ENCODE data around the gene IL17D. TPM values are rescaled to one million over a fixed set of nuclear protein-coding genes. Genes with fewer than 3 reads are reported as not detected.
A peak's percentile ranks its signal among the peaks of the same experiment; 100 is the strongest.
"Not testable (repeated sequence)": the region's sequence is repeated elsewhere in the genome, so short reads cannot be mapped to it uniquely, and the experiment has no call there.

IL17D gene
- total and polyA plus RNA-seq, 10 of the 15 experiments (the other 5 are each of a cell fraction or from before 2014, with no cell fraction given): 0.03 to 1.6 (median 0.33) TPM

DNA sequence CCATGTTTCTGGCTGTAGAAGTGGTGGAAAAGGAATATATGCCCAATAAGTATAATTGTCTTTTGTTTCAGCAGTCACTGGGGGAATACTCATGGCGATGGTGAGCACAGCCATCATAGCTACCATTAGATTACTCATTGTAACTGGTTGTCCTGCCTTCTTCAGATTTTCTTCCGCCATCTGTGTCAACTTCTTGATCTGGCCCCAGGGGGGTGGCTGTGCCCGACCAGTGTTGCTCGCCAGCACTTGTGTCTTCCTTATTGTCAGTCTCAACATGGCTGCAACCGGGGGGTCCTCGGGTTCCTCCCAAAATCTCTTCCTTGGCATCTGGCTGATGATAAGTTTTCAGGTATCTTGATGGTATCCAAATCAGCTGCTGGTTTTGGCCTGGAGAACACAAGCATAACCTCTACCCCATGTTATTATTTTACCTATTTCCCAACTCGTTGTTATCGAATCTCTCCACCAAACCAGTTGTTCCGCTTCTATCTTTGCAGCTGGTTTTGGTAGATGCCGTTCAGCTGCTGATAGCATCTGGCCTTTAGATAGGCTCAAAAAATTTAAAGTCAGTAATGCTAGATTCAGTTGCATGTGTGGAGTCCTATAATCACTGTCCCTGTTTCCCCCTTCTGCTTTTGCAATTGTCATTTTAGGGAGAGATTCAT lies 23.0 kb upstream of the IL17D start:
- no peak overlapping the region for H3K27ac ChIP-seq (ENCODE audit: control insufficient read depth, insufficient read depth)
- intact Hi-C loops (cut with micrococcal nuclease; ENCODE audit: unreplicated experiment) (no loop called here), in situ Hi-C loops (cut with MboI) (no loop called here)
- H3K9ac ChIP-seq (ENCODE audit: control insufficient read depth, insufficient read depth, low read length): no peak overlapping the region
- no peaks in the 10 kb centered on the region for H3K79me2 ChIP-seq (ENCODE audit: control insufficient read depth, insufficient read depth, low read length)
- no peak for TF ChIP-seq TCF7 (IDR thresholded peaks at IDR 0.05; ENCODE audit: borderline replicate concordance)
- TF ChIP-seq ZBED1 (IDR thresholded peaks at IDR 0.05; ENCODE audit: borderline replicate concordance): no peak
- TF ChIP-seq HDAC2 (IDR thresholded peaks at IDR 0.05): no peak
- no peak for TF ChIP-seq RFX5 (IDR thresholded peaks at IDR 0.05; ENCODE audit: low read depth, low read length)
- TF ChIP-seq, protein P1, sequence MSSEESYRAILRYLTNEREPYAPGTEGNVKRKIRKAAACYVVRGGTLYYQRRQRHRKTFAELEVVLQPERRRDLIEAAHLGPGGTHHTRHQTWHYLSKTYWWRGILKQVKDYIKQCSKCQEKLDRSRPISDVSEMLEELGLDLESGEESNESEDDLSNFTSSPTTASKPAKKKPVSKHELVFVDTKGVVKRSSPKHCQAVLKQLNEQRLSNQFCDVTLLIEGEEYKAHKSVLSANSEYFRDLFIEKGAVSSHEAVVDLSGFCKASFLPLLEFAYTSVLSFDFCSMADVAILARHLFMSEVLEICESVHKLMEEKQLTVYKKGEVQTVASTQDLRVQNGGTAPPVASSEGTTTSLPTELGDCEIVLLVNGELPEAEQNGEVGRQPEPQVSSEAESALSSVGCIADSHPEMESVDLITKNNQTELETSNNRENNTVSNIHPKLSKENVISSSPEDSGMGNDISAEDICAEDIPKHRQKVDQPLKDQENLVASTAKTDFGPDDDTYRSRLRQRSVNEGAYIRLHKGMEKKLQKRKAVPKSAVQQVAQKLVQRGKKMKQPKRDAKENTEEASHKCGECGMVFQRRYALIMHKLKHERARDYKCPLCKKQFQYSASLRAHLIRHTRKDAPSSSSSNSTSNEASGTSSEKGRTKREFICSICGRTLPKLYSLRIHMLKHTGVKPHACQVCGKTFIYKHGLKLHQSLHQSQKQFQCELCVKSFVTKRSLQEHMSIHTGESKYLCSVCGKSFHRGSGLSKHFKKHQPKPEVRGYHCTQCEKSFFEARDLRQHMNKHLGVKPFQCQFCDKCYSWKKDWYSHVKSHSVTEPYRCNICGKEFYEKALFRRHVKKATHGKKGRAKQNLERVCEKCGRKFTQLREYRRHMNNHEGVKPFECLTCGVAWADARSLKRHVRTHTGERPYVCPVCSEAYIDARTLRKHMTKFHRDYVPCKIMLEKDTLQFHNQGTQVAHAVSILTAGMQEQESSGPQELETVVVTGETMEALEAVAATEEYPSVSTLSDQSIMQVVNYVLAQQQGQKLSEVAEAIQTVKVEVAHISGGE (CRISPR knock-in tag; IDR thresholded peaks at IDR 0.05): no peak
- no peak for TF ChIP-seq RAD21 (IDR thresholded peaks at IDR 0.05; ENCODE audit: insufficient read depth, low read depth, low read length)
- TF ChIP-seq CREB1 (IDR thresholded peaks at IDR 0.05; ENCODE audit: low read depth): no peak
- TF ChIP-seq SMC3 (IDR thresholded peaks at IDR 0.05; ENCODE audit: borderline replicate concordance, low read length): no peak
- TF ChIP-seq IRF4 (IDR thresholded peaks at IDR 0.05; ENCODE audit: low read depth, low read length): no peak
- TF ChIP-seq, protein P2, sequence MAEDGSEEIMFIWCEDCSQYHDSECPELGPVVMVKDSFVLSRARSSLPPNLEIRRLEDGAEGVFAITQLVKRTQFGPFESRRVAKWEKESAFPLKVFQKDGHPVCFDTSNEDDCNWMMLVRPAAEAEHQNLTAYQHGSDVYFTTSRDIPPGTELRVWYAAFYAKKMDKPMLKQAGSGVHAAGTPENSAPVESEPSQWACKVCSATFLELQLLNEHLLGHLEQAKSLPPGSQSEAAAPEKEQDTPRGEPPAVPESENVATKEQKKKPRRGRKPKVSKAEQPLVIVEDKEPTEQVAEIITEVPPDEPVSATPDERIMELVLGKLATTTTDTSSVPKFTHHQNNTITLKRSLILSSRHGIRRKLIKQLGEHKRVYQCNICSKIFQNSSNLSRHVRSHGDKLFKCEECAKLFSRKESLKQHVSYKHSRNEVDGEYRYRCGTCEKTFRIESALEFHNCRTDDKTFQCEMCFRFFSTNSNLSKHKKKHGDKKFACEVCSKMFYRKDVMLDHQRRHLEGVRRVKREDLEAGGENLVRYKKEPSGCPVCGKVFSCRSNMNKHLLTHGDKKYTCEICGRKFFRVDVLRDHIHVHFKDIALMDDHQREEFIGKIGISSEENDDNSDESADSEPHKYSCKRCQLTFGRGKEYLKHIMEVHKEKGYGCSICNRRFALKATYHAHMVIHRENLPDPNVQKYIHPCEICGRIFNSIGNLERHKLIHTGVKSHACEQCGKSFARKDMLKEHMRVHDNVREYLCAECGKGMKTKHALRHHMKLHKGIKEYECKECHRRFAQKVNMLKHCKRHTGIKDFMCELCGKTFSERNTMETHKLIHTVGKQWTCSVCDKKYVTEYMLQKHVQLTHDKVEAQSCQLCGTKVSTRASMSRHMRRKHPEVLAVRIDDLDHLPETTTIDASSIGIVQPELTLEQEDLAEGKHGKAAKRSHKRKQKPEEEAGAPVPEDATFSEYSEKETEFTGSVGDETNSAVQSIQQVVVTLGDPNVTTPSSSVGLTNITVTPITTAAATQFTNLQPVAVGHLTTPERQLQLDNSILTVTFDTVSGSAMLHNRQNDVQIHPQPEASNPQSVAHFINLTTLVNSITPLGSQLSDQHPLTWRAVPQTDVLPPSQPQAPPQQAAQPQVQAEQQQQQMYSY (CRISPR knock-in tag; IDR thresholded peaks at IDR 0.05): no peak
- TF ChIP-seq CHD2 (IDR thresholded peaks at IDR 0.05; ENCODE audit: borderline replicate concordance, low read depth, low read length): no peak
- 88% methylated on average over 10 of the region's 10 CpGs for WGBS (ENCODE audit: insufficient coverage, insufficient replicate concordance, low lambda C conversion rate, missing lambda C conversion rate)
- H4K20me1 ChIP-seq (ENCODE audit: control insufficient read depth, insufficient read depth): no peaks in the 10 kb centered on the region
- H3K4me2 ChIP-seq (ENCODE audit: control insufficient read depth, insufficient read depth): no peak overlapping the region
- H3K9me3 ChIP-seq (replicated peaks; ENCODE audit: control insufficient read depth, insufficient read depth, low read length): no peaks in the 10 kb centered on the region
- no peaks in the 10 kb centered on the region for H3K27me3 ChIP-seq (replicated peaks in 1 of 2; ENCODE audit: control insufficient read depth in 2 of 2, insufficient read depth in 2 of 2, low read length in 1 of 2)
- no peak for ATAC-seq
- BruUV-seq (replicated peaks): no TSS peak
- ChIA-PET CTCF (interaction anchor here (0.6 to 1.0 kb wide), 2 partner anchors 187 to 483 kb away, joined by 3 to 4 read pairs; no protein-coding TSS in a partner anchor), SMC1A (ENCODE audit: uncharacterized antibody, unreplicated experiment) (no interaction called here), POLR2A (no interaction called here), RAD21 (ENCODE audit: unreplicated experiment) (no interaction called here)
- no peak overlapping the region for H3K4me3 ChIP-seq
- peak; percentile 27 for FAIRE-seq
- H2AFZ ChIP-seq (ENCODE audit: control insufficient read depth, low read depth, low read length): no peak overlapping the region
- H3K36me3 ChIP-seq (ENCODE audit: control insufficient read depth in 2 of 2, insufficient read depth in 2 of 2, low read length in 1 of 2): no peaks in the 10 kb centered on the region
- DNase-seq (ENCODE audit: low read depth, low spot score): no peak
- H3K4me1 ChIP-seq (ENCODE audit: control insufficient read depth, insufficient read depth, low read length): no peaks in the 10 kb centered on the region

DNA sequence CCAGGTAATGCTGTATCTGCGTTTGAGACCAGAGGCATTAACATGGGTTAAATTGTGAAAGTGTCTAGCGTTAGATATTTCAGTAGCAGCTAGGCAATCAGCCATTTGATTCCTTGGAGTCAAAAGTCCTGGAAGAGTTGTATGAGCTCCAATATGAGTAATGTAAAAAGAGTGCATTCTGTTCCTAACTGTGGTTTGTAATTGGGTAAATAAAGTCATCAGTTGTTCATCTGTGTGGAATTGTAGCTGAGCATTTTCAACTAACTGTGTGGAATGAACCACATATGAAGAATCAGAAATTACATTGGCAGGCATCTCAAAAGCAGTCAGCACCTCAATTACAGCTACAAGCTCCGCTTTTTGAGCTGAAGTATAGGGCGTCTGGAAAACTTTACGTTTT lies 22.0 kb upstream of the IL17D start:
- POLR2A ChIA-PET; H3K27me3 ChIP-seq (replicated peaks in 1 of 2; ENCODE audit: control insufficient read depth in 2 of 2, insufficient read depth in 2 of 2, low read length in 1 of 2); H3K9me3 ChIP-seq (replicated peaks; ENCODE audit: control insufficient read depth, insufficient read depth, low read length); intact Hi-C loops (cut with micrococcal nuclease; ENCODE audit: unreplicated experiment); H3K36me3 ChIP-seq (ENCODE audit: control insufficient read depth in 2 of 2, insufficient read depth in 2 of 2, low read length in 1 of 2); H3K27ac ChIP-seq (ENCODE audit: control insufficient read depth, insufficient read depth); FAIRE-seq; in situ Hi-C loops (cut with MboI); RAD21 ChIA-PET (ENCODE audit: unreplicated experiment); H3K9ac ChIP-seq (ENCODE audit: control insufficient read depth, insufficient read depth, low read length); H3K4me1 ChIP-seq (ENCODE audit: control insufficient read depth, insufficient read depth, low read length); H3K4me3 ChIP-seq; H2AFZ ChIP-seq (ENCODE audit: control insufficient read depth, low read depth, low read length); H3K79me2 ChIP-seq (ENCODE audit: control insufficient read depth, insufficient read depth, low read length); H3K4me2 ChIP-seq (ENCODE audit: control insufficient read depth, insufficient read depth); DNase-seq (ENCODE audit: low read depth, low spot score); BruUV-seq (replicated peaks); ATAC-seq; H4K20me1 ChIP-seq (ENCODE audit: control insufficient read depth, insufficient read depth): not testable (repeated sequence)
- 87% methylated on average over 5 of the region's 5 CpGs for WGBS (ENCODE audit: insufficient coverage, insufficient replicate concordance, low lambda C conversion rate, missing lambda C conversion rate)
- CTCF ChIA-PET: interaction anchor here (0.5 kb wide), 1 partner anchor 20 kb away, joined by 4 read pairs; no protein-coding TSS in a partner anchor
- SMC1A ChIA-PET (ENCODE audit: uncharacterized antibody, unreplicated experiment): interaction anchor here (0.8 kb wide), 2 partner anchors 26 to 29 kb away, joined by 3 to 4 read pairs; no protein-coding TSS in a partner anchor
